GM12875 (cell line): ENCODE measurements around the gene ZNF215.

Source experiments
- H3K4me3 ChIP-seq: one replicate; pipeline ENCODE4 v1.5.1; 2011; ENCODE audit warnings: low read depth, low read length, control low read depth
- CTCF ChIP-seq: IDR thresholded peaks from 2 replicates; pipeline ENCODE4 v1.5.1; 2011; ENCODE audit warnings: low read depth, mild to moderate bottlenecking, control low read depth, inconsistent platforms, low read length, moderate library complexity, borderline replicate concordance; ENCODE audit not compliant: insufficient read depth

ZNF215 gene

GRCh38 chr11:6992457-6993417, 66.5 kb downstream of the ZNF215 start:
- TF ChIP-seq CTCF = no peak
- no peak overlapping the region for H3K4me3 ChIP-seq

DNA sequence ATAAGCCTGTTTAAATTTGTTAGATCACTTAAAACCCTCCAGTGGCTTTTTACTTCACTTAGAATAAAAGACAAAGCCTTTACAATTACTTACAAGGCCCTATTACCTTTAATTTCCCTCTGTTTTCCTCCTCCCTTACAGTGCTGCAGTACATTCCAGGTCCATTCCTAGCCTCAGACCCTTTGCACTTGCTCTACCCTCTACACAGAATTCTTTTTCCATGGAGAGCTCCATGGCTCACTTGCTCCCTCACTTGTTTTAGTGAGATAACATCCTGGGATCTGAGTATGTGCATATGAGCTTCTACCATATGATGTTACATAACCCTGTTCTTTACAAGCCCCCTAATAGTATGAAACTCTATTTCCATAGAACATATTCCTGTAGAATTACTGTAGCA, 69.5 kb downstream of the ZNF215 start:
- TF ChIP-seq CTCF = no peak
- H3K4me3 ChIP-seq = no peak overlapping the region

DNA sequence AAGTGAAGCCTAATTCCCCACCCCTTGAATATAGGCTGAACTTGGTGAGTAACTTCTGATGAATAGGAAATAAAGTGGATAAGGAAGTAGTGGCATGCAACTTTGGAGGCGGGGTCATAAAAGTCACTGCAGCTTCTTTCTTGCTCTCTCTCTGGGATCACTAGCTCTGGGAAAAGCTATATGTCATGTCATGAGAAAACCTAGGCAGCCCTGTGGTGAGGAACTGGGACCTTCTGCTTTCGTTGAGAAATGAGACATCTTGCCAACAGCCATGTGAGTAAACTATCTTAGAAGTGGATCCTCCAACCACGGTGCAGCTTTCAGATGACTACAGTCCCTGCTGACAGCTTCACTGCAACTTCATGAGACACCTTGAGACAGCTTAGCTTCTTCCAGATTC, 78.3 kb downstream of the ZNF215 start:
- H3K4me3 ChIP-seq = no peak overlapping the region
- no peak for TF ChIP-seq CTCF
